H9 (cell line): Measurements from ENCODE around the gene RAB43. TPM values are rescaled to one million over a fixed set of nuclear protein-coding genes. Genes with fewer than 3 reads are reported as not detected.

Experiments used
- DNase-seq: peaks from one replicate; pipeline ENCODE4 v3.0.0-alpha.2; 2017
- H2AFZ ChIP-seq: one replicate; pipeline ENCODE4 v1.6.1; 2013; ENCODE audit warnings: mild to moderate bottlenecking, low read length, control low read depth, moderate library complexity
- H2AK5ac ChIP-seq: 2 replicates; pipeline ENCODE4 v1.6.1; 2013; ENCODE audit warnings: low read length, control low read depth, mixed read lengths; ENCODE audit not compliant: insufficient read length
- H2BK120ac ChIP-seq: one replicate; pipeline ENCODE4 v1.6.1; 2013; ENCODE audit warnings: low read depth, mild to moderate bottlenecking, low read length, control low read depth, inconsistent platforms; ENCODE audit not compliant: poor library complexity, severe bottlenecking
- H2BK12ac ChIP-seq: 2 replicates; pipeline ENCODE4 v1.6.1; 2013; ENCODE audit warnings: low read length, control low read depth, mixed read lengths, low read depth; ENCODE audit not compliant: insufficient read length
- H2BK15ac ChIP-seq: 2 replicates; pipeline ENCODE4 v1.6.1; 2013; ENCODE audit warnings: low read depth, low read length, control low read depth
- H2BK20ac ChIP-seq: one replicate; pipeline ENCODE4 v1.6.1; 2013; ENCODE audit warnings: low read depth, mild to moderate bottlenecking, low read length, control low read depth, inconsistent platforms; ENCODE audit not compliant: poor library complexity, severe bottlenecking
- H2BK5ac ChIP-seq: 2 replicates; pipeline ENCODE4 v1.6.1; 2013; ENCODE audit warnings: low read length, control low read depth, mixed read lengths; ENCODE audit not compliant: insufficient read length
- H3K14ac ChIP-seq: 2 replicates; pipeline ENCODE4 v1.6.1; 2013; ENCODE audit warnings: low read length, control low read depth; ENCODE audit not compliant: insufficient read depth
- H3K18ac ChIP-seq: 2 replicates; pipeline ENCODE4 v1.6.1; 2013; ENCODE audit warnings: low read depth, mild to moderate bottlenecking, mixed read lengths, low read length, control low read depth; ENCODE audit not compliant: insufficient read length
- H3K23ac ChIP-seq: 2 replicates; pipeline ENCODE4 v1.6.1; 2013; ENCODE audit warnings: low read length, control low read depth, mixed read lengths, low read depth; ENCODE audit not compliant: insufficient read length
- H3K23me2 ChIP-seq: 2 replicates; pipeline ENCODE4 v1.6.1; 2013; ENCODE audit warnings: low read depth, mild to moderate bottlenecking, mixed read lengths, low read length, control low read depth; ENCODE audit not compliant: insufficient read length, poor library complexity, severe bottlenecking
- H3K27ac ChIP-seq: 2 replicates; pipeline ENCODE4 v1.5.1; 2013; ENCODE audit warnings: low read length, control low read depth, mixed read lengths, low read depth; ENCODE audit not compliant: insufficient read length
- H3K27me3 ChIP-seq: 2 replicates; pipeline ENCODE4 v1.6.1; 2013; ENCODE audit warnings: low read length, control low read depth, inconsistent platforms; ENCODE audit not compliant: insufficient read depth
- H3K4ac ChIP-seq: 2 replicates; pipeline ENCODE4 v1.6.1; 2013; ENCODE audit warnings: low read depth, mild to moderate bottlenecking, control low read depth, inconsistent platforms, low read length, moderate library complexity
- H3K4me1 ChIP-seq: 2 replicates; pipeline ENCODE4 v1.6.1; 2013; ENCODE audit warnings: low read length, control low read depth, inconsistent platforms; ENCODE audit not compliant: insufficient read depth
- H3K4me2 ChIP-seq: 2 replicates; pipeline ENCODE4 v1.6.1; 2013; ENCODE audit warnings: low read length, control low read depth, mixed read lengths; ENCODE audit not compliant: insufficient read length, insufficient read depth
- H3K56ac ChIP-seq: 2 replicates; pipeline ENCODE4 v1.6.1; 2013; ENCODE audit warnings: low read depth, mild to moderate bottlenecking, mixed read lengths, low read length, control low read depth; ENCODE audit not compliant: insufficient read length
- H3K79me1 ChIP-seq: 2 replicates; pipeline ENCODE4 v1.6.1; 2013; ENCODE audit warnings: low read depth, mild to moderate bottlenecking, moderate library complexity, low read length, control low read depth, inconsistent platforms; ENCODE audit not compliant: insufficient read depth, poor library complexity, severe bottlenecking
- H3K79me2 ChIP-seq: 2 replicates; pipeline ENCODE4 v1.6.1; 2013; ENCODE audit warnings: low read length, control low read depth, inconsistent platforms; ENCODE audit not compliant: insufficient read depth
- H3K9ac ChIP-seq: 2 replicates; pipeline ENCODE4 v1.6.1; 2013; ENCODE audit warnings: low read length, control low read depth, mixed read lengths; ENCODE audit not compliant: insufficient read length; ENCODE audit errors: extremely low read depth
- H3K9me3 ChIP-seq: one replicate; pipeline ENCODE4 v1.6.1; 2013; ENCODE audit warnings: low read depth, low read length, inconsistent platforms; ENCODE audit not compliant: control insufficient read depth
- H3T11ph ChIP-seq: one replicate; pipeline ENCODE4 v1.6.1; 2013; ENCODE audit warnings: mild to moderate bottlenecking, low read length, control low read depth, inconsistent platforms
- H4K20me1 ChIP-seq: one replicate; pipeline ENCODE4 v1.6.1; 2013; ENCODE audit not compliant: control insufficient read depth, insufficient read length, insufficient read depth
- H4K5ac ChIP-seq: 2 replicates; pipeline ENCODE4 v1.6.1; 2013; ENCODE audit warnings: low read depth, mild to moderate bottlenecking, mixed read lengths, low read length, control low read depth; ENCODE audit not compliant: insufficient read length
- H4K8ac ChIP-seq: replicated peaks from 2 replicates; pipeline ENCODE4 v1.6.1; 2013; ENCODE audit warnings: low read length, control low read depth, mixed read lengths, low read depth; ENCODE audit not compliant: insufficient read length
- H4K91ac ChIP-seq: 2 replicates; pipeline ENCODE4 v1.6.1; 2013; ENCODE audit warnings: low read depth, mild to moderate bottlenecking, moderate library complexity, mixed read lengths, low read length, control low read depth; ENCODE audit not compliant: insufficient read length
- H3K27ac Mint-ChIP-seq, 3 experiments: 2 replicates in 2 of 3; 3 replicates in 1 of 3; pipeline ENCODE4 v1.8.0; 2020 to 2021; ENCODE audit warnings: mixed read lengths in 3 of 3, mild to moderate bottlenecking in 1 of 3, moderate library complexity in 1 of 3
- H3K27me3 Mint-ChIP-seq: 2 replicates; pipeline ENCODE4 v1.8.0; 2021; ENCODE audit warnings: low read depth, mild to moderate bottlenecking, moderate library complexity, mixed read lengths
- H3K36me3 Mint-ChIP-seq, 3 experiments: 2 replicates in 2 of 3; 3 replicates in 1 of 3; pipeline ENCODE4 v1.8.0; 2020 to 2021; ENCODE audit warnings: low read depth in 3 of 3, mixed read lengths in 3 of 3; ENCODE audit not compliant: insufficient read depth in 1 of 3
- H3K4me1 Mint-ChIP-seq, 2 experiments: 2 replicates each; pipeline ENCODE4 v1.8.0; 2020; ENCODE audit warnings: mixed read lengths in 2 of 2
- H3K4me3 Mint-ChIP-seq, 2 experiments: 2 replicates in 1 of 2; 3 replicates in 1 of 2; pipeline ENCODE4 v1.8.0; 2020 to 2021; ENCODE audit warnings: mild to moderate bottlenecking in 2 of 2, mixed read lengths in 2 of 2, moderate library complexity in 1 of 2
- H3K9me3 Mint-ChIP-seq, 2 experiments: 2 replicates in 1 of 2; 3 replicates in 1 of 2; pipeline ENCODE4 v1.8.0; 2020; ENCODE audit warnings: mild to moderate bottlenecking in 2 of 2, mixed read lengths in 2 of 2, moderate library complexity in 1 of 2
- WGBS: extraction: QIAGEN DNeasy Blood & Tissue Kit; methylation state at CpG from one replicate; pipeline ENCODE4 v1.1.7; 2013; ENCODE audit warnings: missing lambda C conversion rate, low lambda C conversion rate, mixed read lengths; ENCODE audit not compliant: insufficient read length; ENCODE audit errors: extremely low coverage; 5-methylcytosine and 5-hydroxymethylcytosine counted together
- total RNA-seq: library from RNA; stranded (reverse); gene quantifications from 2 replicates; pipeline ENCODE4 v1.2.1, GENCODE V29; 2021
- TF ChIP-seq, protein P1 (sequence below): fragments of 200-600 bp; sonication (generic); conservative IDR thresholded peaks from 3 replicates; pipeline ENCODE4 v1.8.0; 2021; ENCODE audit warnings: antibody characterized with exemption, mild to moderate bottlenecking

RAB43 gene
- total RNA-seq, 1 experiment from 2014 or later: 13.6 TPM

- H2BK12ac ChIP-seq: no peak overlapping the region
Observed at GRCh38 chr3:129040579-129041300, 80.9 kb downstream of the RAB43 start.

More at GRCh38 chr3:129040579-129041300, 80.9 kb downstream of the RAB43 start:
- no peak overlapping the region for H3K27ac Mint-ChIP-seq
- H2AFZ ChIP-seq: no peak overlapping the region
- no peak overlapping the region for H3T11ph ChIP-seq
- no peak overlapping the region for H2BK120ac ChIP-seq
- H3K9me3 ChIP-seq: no peaks in the 10 kb centered on the region
- no peak overlapping the region for H3K14ac ChIP-seq
- no peak overlapping the region for H3K4me2 ChIP-seq
- peaks cover 15 to 36% of the 10 kb centered on the region in 2 experiments for H3K4me1 Mint-ChIP-seq
- no peak overlapping the region for H4K91ac ChIP-seq
- H3K4me1 ChIP-seq: no peaks in the 10 kb centered on the region; the same call in 1 of the 2 replicates
- no peak overlapping the region for H3K4me3 Mint-ChIP-seq
- no peak overlapping the region for H3K56ac ChIP-seq
- H3K9me3 Mint-ChIP-seq: peaks cover 4 to 11% of the 10 kb centered on the region in 2 experiments; a peak in 4 of 5 replicates
- H3K23me2 ChIP-seq: no peaks in the 10 kb centered on the region
- H3K79me2 ChIP-seq: no peaks in the 10 kb centered on the region
- no peak overlapping the region for H3K23ac ChIP-seq
- TF ChIP-seq, protein P1, sequence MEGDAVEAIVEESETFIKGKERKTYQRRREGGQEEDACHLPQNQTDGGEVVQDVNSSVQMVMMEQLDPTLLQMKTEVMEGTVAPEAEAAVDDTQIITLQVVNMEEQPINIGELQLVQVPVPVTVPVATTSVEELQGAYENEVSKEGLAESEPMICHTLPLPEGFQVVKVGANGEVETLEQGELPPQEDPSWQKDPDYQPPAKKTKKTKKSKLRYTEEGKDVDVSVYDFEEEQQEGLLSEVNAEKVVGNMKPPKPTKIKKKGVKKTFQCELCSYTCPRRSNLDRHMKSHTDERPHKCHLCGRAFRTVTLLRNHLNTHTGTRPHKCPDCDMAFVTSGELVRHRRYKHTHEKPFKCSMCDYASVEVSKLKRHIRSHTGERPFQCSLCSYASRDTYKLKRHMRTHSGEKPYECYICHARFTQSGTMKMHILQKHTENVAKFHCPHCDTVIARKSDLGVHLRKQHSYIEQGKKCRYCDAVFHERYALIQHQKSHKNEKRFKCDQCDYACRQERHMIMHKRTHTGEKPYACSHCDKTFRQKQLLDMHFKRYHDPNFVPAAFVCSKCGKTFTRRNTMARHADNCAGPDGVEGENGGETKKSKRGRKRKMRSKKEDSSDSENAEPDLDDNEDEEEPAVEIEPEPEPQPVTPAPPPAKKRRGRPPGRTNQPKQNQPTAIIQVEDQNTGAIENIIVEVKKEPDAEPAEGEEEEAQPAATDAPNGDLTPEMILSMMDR: peak; percentile 32; the same call in 2 of the 3 replicates
- H3K36me3 Mint-ChIP-seq: no peaks in the 10 kb centered on the region; a peak in 1 of 7 replicates
- no peak overlapping the region for H3K27ac ChIP-seq
- no peak overlapping the region for H2BK5ac ChIP-seq
- no peaks in the 10 kb centered on the region for H4K20me1 ChIP-seq
- H3K27me3 Mint-ChIP-seq: no peaks in the 10 kb centered on the region
- H3K4ac ChIP-seq: no peak overlapping the region
- H4K8ac ChIP-seq: no peak overlapping the region
- no peak overlapping the region for H2AK5ac ChIP-seq
- peak; percentile 42 for DNase-seq
- no CpG with 5 or more reads among the region's 15 CpGs for WGBS
- no peaks in the 10 kb centered on the region for H3K79me1 ChIP-seq
- H3K9ac ChIP-seq: no peak overlapping the region
- H2BK15ac ChIP-seq: no peak overlapping the region
- no peaks in the 10 kb centered on the region for H3K27me3 ChIP-seq
- H4K5ac ChIP-seq: no peak overlapping the region
- no peak overlapping the region for H3K18ac ChIP-seq
- H2BK20ac ChIP-seq: no peak overlapping the region
